Measurements from ENCODE around the gene ATP9A. TPM values are rescaled to one million over a fixed set of nuclear protein-coding genes. Genes with fewer than 3 reads are reported as not detected.

ATP9A gene
- polyA plus RNA-seq, 1 of the 3 experiments (the other 2 are of a cell fraction): 11.0 TPM

- CTCF ChIA-PET: interaction anchor here (0.9 to 1.9 kb wide), 6 partner anchors 13 to 387 kb away, joined by 4 to 8 read pairs (median 6); no protein-coding TSS in a partner anchor
- Histone ChIP-seq H3K9me3 (no peaks in the 10 kb centered on the region), H3K9me2 (no peaks in the 10 kb centered on the region), H3K4me2 (peak overlapping the region; percentile 77), H3K36me3 (replicated peaks in 1 of 2; ENCODE audit: control insufficient read depth in 1 of 2, insufficient read depth in 2 of 2, low read length in 1 of 2) (peaks cover 0 to 7% of the 10 kb centered on the region in 2 experiments), H3K4me1 (ENCODE audit: control insufficient read depth in 1 of 2, insufficient read depth in 2 of 2, low read depth in 1 of 2, low read length in 1 of 2) (peaks cover 20% of the 10 kb centered on the region in 2 experiments; a peak in 3 of 4 replicates), H3K27ac (ENCODE audit: low read depth in 2 of 2, low read length in 1 of 2) (peak overlapping the region; percentile 69 to 94), H3K27me3 (ENCODE audit: insufficient read depth) (no peaks in the 10 kb centered on the region), H3K79me2 (ENCODE audit: insufficient read depth) (no peaks in the 10 kb centered on the region), H3K4me3 (ENCODE audit: low read depth in 2 of 2, low read length in 1 of 2) (peak overlapping the region; percentile 30 to 35), H4K20me1 (ENCODE audit: insufficient read depth) (no peaks in the 10 kb centered on the region), H2AFZ (ENCODE audit: low read depth) (peak overlapping the region; percentile 52; the same call in 1 of the 2 replicates), H3F3A (replicated peaks; ENCODE audit: insufficient read depth) (no peaks in the 10 kb centered on the region), H3K9ac (peak overlapping the region; percentile 31)
- WGBS (ENCODE audit: low lambda C conversion rate): 13% methylated on average over 2 of the region's 2 CpGs
- TF ChIP-seq IRF3 (IDR thresholded peaks at IDR 0.05; ENCODE audit: low read depth, low read length) (no peak), TAF1 (IDR thresholded peaks at IDR 0.05; ENCODE audit: borderline replicate concordance, low read depth, low read length) (no peak), EZH2phosphoT487 (IDR thresholded peaks at IDR 0.05; ENCODE audit: borderline replicate concordance, low read depth) (no peak), GATA2 (CRISPR knock-in tag; IDR thresholded peaks at IDR 0.05) (0 out of 2 replicates have a peak, but pooled peaks have one; percentile 19), TCF12 (IDR thresholded peaks at IDR 0.05) (no peak), USF1 (IDR thresholded peaks at IDR 0.05; ENCODE audit: borderline replicate concordance, low read depth) (no peak), NFIC (IDR thresholded peaks at IDR 0.05; ENCODE audit: borderline replicate concordance) (peak; percentile 59; the same call in 1 of the 2 replicates), RCOR1 (IDR thresholded peaks at IDR 0.05; ENCODE audit: low read length) (no peak)
- POLR2A ChIA-PET: interaction anchor here (0.9 to 1.2 kb wide), 2 partner anchors 16 to 18 kb away, joined by 3 to 5 read pairs; no protein-coding TSS in a partner anchor
- DNase-seq: peak; percentile 65
Measured at GRCh38 chr20:51696304-51697071, 71.7 kb downstream of the ATP9A start.

GRCh38 chr20:51695574-51696303, 72.5 kb downstream of the ATP9A start:
- H4K20me1 ChIP-seq (ENCODE audit: insufficient read depth): no peaks in the 10 kb centered on the region
- CTCF ChIA-PET: interaction anchor here (0.9 to 2.2 kb wide), 5 partner anchors 17 to 388 kb away, joined by 5 to 8 read pairs (median 6); no protein-coding TSS in a partner anchor
- peak overlapping the region; percentile 31 for H3K9ac ChIP-seq
- H3K4me1 ChIP-seq (ENCODE audit: control insufficient read depth in 1 of 2, insufficient read depth in 2 of 2, low read depth in 1 of 2, low read length in 1 of 2): peaks cover 20% of the 10 kb centered on the region in 2 experiments; a peak in 3 of 4 replicates
- H3K4me2 ChIP-seq: peak overlapping the region; percentile 77
- H3K27ac ChIP-seq (ENCODE audit: low read depth in 2 of 2, low read length in 1 of 2): peak overlapping the region; percentile 69 to 94
- WGBS (ENCODE audit: low lambda C conversion rate): 11% methylated on average over 14 of the region's 14 CpGs
- DNase-seq: peak; percentile 81
- peak overlapping the region; percentile 30 to 35 for H3K4me3 ChIP-seq (ENCODE audit: low read depth in 2 of 2, low read length in 1 of 2)
- no peaks in the 10 kb centered on the region for H3K9me2 ChIP-seq
- H3K79me2 ChIP-seq (ENCODE audit: insufficient read depth): no peaks in the 10 kb centered on the region
- no peaks in the 10 kb centered on the region for H3F3A ChIP-seq (replicated peaks; ENCODE audit: insufficient read depth)
- H3K27me3 ChIP-seq (ENCODE audit: insufficient read depth): no peaks in the 10 kb centered on the region
- H3K36me3 ChIP-seq (replicated peaks in 1 of 2; ENCODE audit: control insufficient read depth in 1 of 2, insufficient read depth in 2 of 2, low read length in 1 of 2): peaks cover 0 to 7% of the 10 kb centered on the region in 2 experiments
- peak overlapping the region; percentile 52; the same call in 1 of the 2 replicates for H2AFZ ChIP-seq (ENCODE audit: low read depth)
- POLR2A ChIA-PET: interaction anchor here (0.9 to 1.2 kb wide), 2 partner anchors 16 to 17 kb away, joined by 3 to 5 read pairs; no protein-coding TSS in a partner anchor
- H3K9me3 ChIP-seq: no peaks in the 10 kb centered on the region
- TF ChIP-seq REST (IDR thresholded peaks at IDR 0.05; ENCODE audit: low read depth, low read length): no peak
- no peak for TF ChIP-seq ZBTB33 (IDR thresholded peaks at IDR 0.05; ENCODE audit: borderline replicate concordance, low read depth)
- TF ChIP-seq YY1 (IDR thresholded peaks at IDR 0.05; ENCODE audit: low read depth): no peak
- TF ChIP-seq FOSL2 (IDR thresholded peaks at IDR 0.05; ENCODE audit: borderline replicate concordance, low read depth): peak; percentile 37; the same call in 1 of the 2 replicates
- no peak for TF ChIP-seq NRF1 (IDR thresholded peaks at IDR 0.05; ENCODE audit: low read depth, low read length)
- TF ChIP-seq FOXM1 (IDR thresholded peaks at IDR 0.05; ENCODE audit: low read depth): no peak
- peak; percentile 13 for TF ChIP-seq CHD2 (IDR thresholded peaks at IDR 0.05; ENCODE audit: low read length, partially characterized antibody)
- no peak for TF ChIP-seq SMC3 (IDR thresholded peaks at IDR 0.05; ENCODE audit: low read depth, low read length)
